GM12892 (cell line): Measurements from ENCODE around the gene LRRC75B.

Experiments used
- POLR2A ChIP-seq: IDR thresholded peaks from 2 replicates; pipeline ENCODE4 v1.6.1; 2011; ENCODE audit warnings: low read depth, low read length, control low read depth
- POLR2AphosphoS5 ChIP-seq: IDR thresholded peaks from 2 replicates; pipeline ENCODE4 v1.6.1; 2011; ENCODE audit warnings: low read depth, low read length, control low read depth
- TAF1 ChIP-seq: IDR thresholded peaks from 2 replicates; pipeline ENCODE4 v1.6.1; 2011; ENCODE audit warnings: low read depth, mild to moderate bottlenecking, control low read depth, low read length, borderline replicate concordance

GRCh38 chr22:24584871-24585411 lies 7.9 kb downstream of the LRRC75B start:
- TF ChIP-seq TAF1 (no peak), POLR2A (no peak), POLR2AphosphoS5 (no peak)
